Activated naive CD8-positive, alpha-beta T cell (primary cell): ENCODE results near the gene PLCB4.

Experiments used
- H3K27ac Mint-ChIP-seq: one replicate; pipeline ENCODE4 v1.8.0; 2021; ENCODE audit warnings: mixed read lengths
- H3K27me3 Mint-ChIP-seq: one replicate; pipeline ENCODE4 v1.8.0; 2021; ENCODE audit warnings: mixed read lengths
- H3K36me3 Mint-ChIP-seq: one replicate; pipeline ENCODE4 v1.8.0; 2021; ENCODE audit warnings: mixed read lengths
- H3K4me1 Mint-ChIP-seq: one replicate; pipeline ENCODE4 v1.8.0; 2021; ENCODE audit warnings: low read depth, mixed read lengths
- H3K4me3 Mint-ChIP-seq: one replicate; pipeline ENCODE4 v1.8.0; 2021; ENCODE audit warnings: mild to moderate bottlenecking, mixed read lengths
- H3K9me3 Mint-ChIP-seq: one replicate; pipeline ENCODE4 v1.8.0; 2021; ENCODE audit warnings: low read depth, mixed read lengths

PLCB4 gene

DNA sequence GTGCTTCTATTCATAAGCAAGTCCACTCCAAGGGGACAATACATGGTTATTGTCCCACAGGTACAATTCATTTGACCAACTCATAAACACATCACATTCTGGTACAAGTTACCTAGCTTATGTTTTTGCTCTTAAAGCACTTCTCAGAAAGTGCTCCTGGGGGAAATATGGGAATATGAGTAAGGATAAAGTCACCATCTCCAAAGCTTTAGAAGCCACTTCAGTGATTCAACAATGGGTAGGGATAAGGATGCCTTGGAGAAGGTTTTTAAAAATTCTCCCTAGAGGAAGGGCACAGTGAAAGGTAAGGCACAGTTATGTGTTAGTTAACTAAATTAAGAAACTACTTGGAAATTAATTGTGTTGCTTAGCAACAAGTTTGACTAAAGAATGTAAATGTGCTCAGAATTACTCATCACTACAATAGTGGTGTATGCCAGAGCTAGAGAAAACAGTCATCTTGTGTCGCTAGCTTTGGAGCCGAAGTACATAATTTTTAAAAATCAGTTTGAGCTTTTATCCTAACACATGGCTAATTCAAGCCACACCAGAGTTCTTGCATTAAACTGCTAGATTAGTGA is 406.0 kb downstream of the PLCB4 start:
- H3K27me3 Mint-ChIP-seq = no peaks in the 10 kb centered on the region
- no peak overlapping the region for H3K27ac Mint-ChIP-seq
- H3K4me3 Mint-ChIP-seq = no peak overlapping the region
- H3K9me3 Mint-ChIP-seq = no peaks in the 10 kb centered on the region
- H3K36me3 Mint-ChIP-seq = no peaks in the 10 kb centered on the region
- H3K4me1 Mint-ChIP-seq = no peaks in the 10 kb centered on the region

DNA sequence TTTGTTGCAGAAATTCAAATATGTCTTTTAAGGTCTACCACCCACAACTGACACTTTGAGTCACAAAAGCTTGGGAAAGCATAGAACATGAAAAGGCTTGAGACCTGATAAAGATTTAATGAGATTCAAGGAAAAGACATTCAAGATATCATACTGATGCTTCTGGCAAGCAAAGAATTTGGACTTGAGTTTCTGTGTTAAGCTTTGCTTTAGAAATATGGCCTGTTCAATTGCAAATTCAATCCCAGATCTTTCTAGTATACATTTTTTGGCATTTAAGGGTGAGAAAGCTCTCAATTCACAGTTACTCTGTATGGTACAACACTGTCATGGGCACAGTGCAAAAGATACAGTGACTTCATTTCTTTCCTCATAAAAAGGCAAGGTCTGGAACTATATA is 406.6 kb downstream of the PLCB4 start:
- Mint-ChIP-seq H3K36me3 (no peaks in the 10 kb centered on the region), H3K9me3 (no peaks in the 10 kb centered on the region), H3K27me3 (no peaks in the 10 kb centered on the region), H3K27ac (no peak overlapping the region), H3K4me3 (no peak overlapping the region), H3K4me1 (no peaks in the 10 kb centered on the region)

DNA sequence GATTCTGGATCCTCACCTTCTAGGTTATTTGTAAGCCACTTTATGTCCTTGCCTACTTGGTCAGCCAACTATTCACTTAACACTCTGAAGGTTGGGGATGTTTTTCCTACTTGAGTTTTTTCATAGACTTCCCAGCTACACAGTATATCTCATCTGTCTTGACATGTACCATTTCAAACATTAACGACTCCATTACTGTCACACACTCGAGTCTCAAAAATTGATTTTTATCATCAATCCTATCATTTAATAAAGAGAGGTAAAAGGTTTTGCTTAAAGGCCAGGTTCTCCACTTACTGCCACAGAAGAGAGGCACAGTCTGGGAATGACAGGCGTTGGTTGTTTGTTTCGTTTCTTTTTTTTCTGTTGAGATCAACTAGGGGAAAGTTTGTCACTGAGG is 407.3 kb downstream of the PLCB4 start:
- Mint-ChIP-seq H3K9me3 (no peaks in the 10 kb centered on the region), H3K4me3 (no peak overlapping the region), H3K27me3 (no peaks in the 10 kb centered on the region), H3K27ac (no peak overlapping the region), H3K4me1 (no peaks in the 10 kb centered on the region), H3K36me3 (no peaks in the 10 kb centered on the region)

DNA sequence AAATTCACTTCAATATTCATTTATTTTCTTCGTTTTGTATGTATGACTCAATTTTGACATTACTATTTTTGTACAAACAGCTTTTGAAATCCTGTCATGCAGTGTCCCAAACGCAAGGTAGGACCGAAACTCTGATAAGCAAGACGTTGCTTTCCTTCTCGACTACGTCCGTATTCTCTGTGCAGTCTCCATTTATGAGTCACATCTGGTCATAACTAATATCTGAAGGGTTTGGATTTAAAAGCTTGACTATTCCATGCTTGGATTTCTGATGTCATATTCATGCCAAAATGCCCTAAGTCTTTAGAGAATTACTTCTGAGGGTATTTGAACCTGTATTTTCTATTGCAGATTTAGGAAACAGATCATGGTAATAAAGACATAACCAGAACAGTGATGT is 407.8 kb downstream of the PLCB4 start:
- no peak overlapping the region for H3K27ac Mint-ChIP-seq
- H3K4me3 Mint-ChIP-seq = no peak overlapping the region
- no peaks in the 10 kb centered on the region for H3K4me1 Mint-ChIP-seq
- H3K27me3 Mint-ChIP-seq = no peaks in the 10 kb centered on the region
- H3K36me3 Mint-ChIP-seq = no peaks in the 10 kb centered on the region
- no peaks in the 10 kb centered on the region for H3K9me3 Mint-ChIP-seq

DNA sequence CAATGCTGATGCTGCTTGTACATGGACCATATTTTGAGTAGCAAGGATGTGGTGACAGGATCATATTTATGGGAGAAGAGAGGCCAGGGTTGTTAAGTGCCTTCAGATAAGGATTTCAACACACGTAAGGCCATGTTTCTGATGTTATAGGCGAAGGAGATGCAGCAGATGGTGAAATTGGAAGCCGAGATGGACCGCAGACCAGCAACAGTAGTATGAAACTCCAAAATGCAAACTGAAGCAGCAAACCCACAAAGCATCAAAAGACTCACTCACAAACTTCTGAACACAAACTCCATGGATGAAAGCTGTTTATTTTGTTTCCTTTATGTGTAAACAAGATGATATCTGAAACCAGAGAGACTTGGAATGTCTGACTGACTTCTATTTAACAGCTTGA is 409.9 kb downstream of the PLCB4 start:
- Mint-ChIP-seq H3K27ac (no peak overlapping the region), H3K4me3 (no peak overlapping the region), H3K27me3 (no peaks in the 10 kb centered on the region), H3K9me3 (no peaks in the 10 kb centered on the region), H3K4me1 (no peaks in the 10 kb centered on the region), H3K36me3 (no peaks in the 10 kb centered on the region)

DNA sequence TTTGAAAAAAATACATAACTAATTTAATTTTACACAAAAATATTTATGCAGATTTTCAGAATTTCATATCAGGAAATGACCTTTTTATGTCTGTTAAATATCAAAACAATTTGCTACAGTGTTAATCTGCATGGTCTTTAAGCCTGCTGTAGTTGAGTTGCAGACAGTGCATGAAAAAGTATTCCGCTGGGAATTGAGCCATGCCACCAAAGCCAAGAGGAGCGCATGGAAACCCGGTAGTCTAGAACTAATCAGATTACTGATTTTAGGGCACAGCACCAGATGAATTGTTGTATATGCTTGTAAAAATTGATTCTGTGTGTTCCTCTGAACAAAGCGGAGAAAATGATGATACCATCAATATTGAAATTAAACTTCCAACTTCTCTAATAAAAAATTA is 411.2 kb downstream of the PLCB4 start:
- no peaks in the 10 kb centered on the region for H3K4me1 Mint-ChIP-seq
- no peak overlapping the region for H3K4me3 Mint-ChIP-seq
- no peak overlapping the region for H3K27ac Mint-ChIP-seq
- H3K27me3 Mint-ChIP-seq = no peaks in the 10 kb centered on the region
- H3K36me3 Mint-ChIP-seq = no peaks in the 10 kb centered on the region
- H3K9me3 Mint-ChIP-seq = no peaks in the 10 kb centered on the region

- H3K27me3 Mint-ChIP-seq = no peaks in the 10 kb centered on the region
- H3K27ac Mint-ChIP-seq = no peak overlapping the region
- no peak overlapping the region for H3K4me3 Mint-ChIP-seq
- no peaks in the 10 kb centered on the region for H3K36me3 Mint-ChIP-seq
- no peaks in the 10 kb centered on the region for H3K4me1 Mint-ChIP-seq
- peaks cover 5% of the 10 kb centered on the region for H3K9me3 Mint-ChIP-seq
Observed at GRCh38 chr20:9482180-9482579, 413.3 kb downstream of the PLCB4 start.

DNA sequence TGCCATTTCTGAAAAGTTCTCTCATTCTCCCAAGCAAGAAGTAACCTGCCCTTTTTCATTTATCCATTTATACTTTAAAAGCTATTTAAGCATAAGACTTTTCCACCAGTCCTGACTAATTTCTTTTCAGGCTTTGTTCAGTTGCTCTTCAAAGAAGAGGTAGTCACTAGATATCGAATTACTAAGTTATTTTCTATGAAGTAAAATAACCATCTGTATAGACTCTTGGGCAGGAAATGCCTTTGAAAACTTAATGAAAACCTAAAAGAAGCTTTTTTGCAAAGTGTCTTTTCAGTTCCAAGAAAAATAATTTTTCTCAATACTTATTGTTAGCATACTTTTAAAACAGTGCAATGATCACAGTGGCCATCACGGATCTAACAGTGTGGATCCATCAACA is 414.2 kb downstream of the PLCB4 start:
- H3K27me3 Mint-ChIP-seq = no peaks in the 10 kb centered on the region
- H3K4me1 Mint-ChIP-seq = no peaks in the 10 kb centered on the region
- H3K4me3 Mint-ChIP-seq = no peak overlapping the region
- H3K27ac Mint-ChIP-seq = no peak overlapping the region
- no peaks in the 10 kb centered on the region for H3K36me3 Mint-ChIP-seq
- H3K9me3 Mint-ChIP-seq = peaks cover 5% of the 10 kb centered on the region

GRCh38 chr20:9485614-9486340 is 416.9 kb downstream of the PLCB4 start:
- H3K9me3 Mint-ChIP-seq = peaks cover 5% of the 10 kb centered on the region
- no peak overlapping the region for H3K4me3 Mint-ChIP-seq
- H3K27me3 Mint-ChIP-seq = no peaks in the 10 kb centered on the region
- H3K36me3 Mint-ChIP-seq = no peaks in the 10 kb centered on the region
- H3K4me1 Mint-ChIP-seq = no peaks in the 10 kb centered on the region
- H3K27ac Mint-ChIP-seq = no peak overlapping the region

DNA sequence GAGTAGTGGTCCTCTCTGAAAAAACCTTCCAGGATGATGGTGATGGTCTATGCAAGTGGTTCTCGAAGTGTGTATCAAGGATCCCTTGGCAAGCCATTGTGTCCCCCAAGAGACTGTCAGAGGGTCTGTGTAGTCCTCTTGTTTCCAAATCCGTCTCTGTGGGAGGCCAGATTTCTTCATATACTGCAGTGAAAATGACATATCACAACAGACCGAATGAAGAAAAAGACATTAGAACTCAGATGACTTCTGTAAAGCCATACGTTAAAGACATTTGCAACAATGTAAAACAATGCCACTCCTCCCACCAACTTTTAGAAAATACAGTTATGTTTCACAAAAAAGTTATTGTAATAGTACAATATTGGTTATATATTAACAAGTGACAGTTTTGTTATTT is 418.3 kb downstream of the PLCB4 start:
- Mint-ChIP-seq H3K36me3 (no peaks in the 10 kb centered on the region), H3K4me1 (no peaks in the 10 kb centered on the region), H3K27ac (no peak overlapping the region), H3K9me3 (peaks cover 5% of the 10 kb centered on the region), H3K4me3 (no peak overlapping the region), H3K27me3 (no peaks in the 10 kb centered on the region)

GRCh38 chr20:9488063-9488462 is 419.2 kb downstream of the PLCB4 start:
- no peaks in the 10 kb centered on the region for H3K27me3 Mint-ChIP-seq
- no peak overlapping the region for H3K4me3 Mint-ChIP-seq
- H3K9me3 Mint-ChIP-seq = peaks cover 5% of the 10 kb centered on the region
- no peaks in the 10 kb centered on the region for H3K36me3 Mint-ChIP-seq
- H3K4me1 Mint-ChIP-seq = no peaks in the 10 kb centered on the region
- no peak overlapping the region for H3K27ac Mint-ChIP-seq

- Mint-ChIP-seq H3K9me3 (peaks cover 5% of the 10 kb centered on the region), H3K27ac (no peak overlapping the region), H3K4me1 (no peaks in the 10 kb centered on the region), H3K27me3 (no peaks in the 10 kb centered on the region), H3K4me3 (no peak overlapping the region), H3K36me3 (no peaks in the 10 kb centered on the region)
Observed at GRCh38 chr20:9490161-9490560, 421.3 kb downstream of the PLCB4 start.

GRCh38 chr20:9490631-9491030 is 421.7 kb downstream of the PLCB4 start:
- Mint-ChIP-seq H3K36me3 (no peaks in the 10 kb centered on the region), H3K9me3 (peaks cover 5% of the 10 kb centered on the region), H3K4me3 (no peak overlapping the region), H3K4me1 (no peaks in the 10 kb centered on the region), H3K27ac (no peak overlapping the region), H3K27me3 (no peaks in the 10 kb centered on the region)

- Mint-ChIP-seq H3K27me3 (no peaks in the 10 kb centered on the region), H3K27ac (no peak overlapping the region), H3K4me1 (no peaks in the 10 kb centered on the region), H3K4me3 (no peak overlapping the region), H3K9me3 (peaks cover 5% of the 10 kb centered on the region), H3K36me3 (no peaks in the 10 kb centered on the region)
Observed at GRCh38 chr20:9491324-9491723, 422.4 kb downstream of the PLCB4 start.

DNA sequence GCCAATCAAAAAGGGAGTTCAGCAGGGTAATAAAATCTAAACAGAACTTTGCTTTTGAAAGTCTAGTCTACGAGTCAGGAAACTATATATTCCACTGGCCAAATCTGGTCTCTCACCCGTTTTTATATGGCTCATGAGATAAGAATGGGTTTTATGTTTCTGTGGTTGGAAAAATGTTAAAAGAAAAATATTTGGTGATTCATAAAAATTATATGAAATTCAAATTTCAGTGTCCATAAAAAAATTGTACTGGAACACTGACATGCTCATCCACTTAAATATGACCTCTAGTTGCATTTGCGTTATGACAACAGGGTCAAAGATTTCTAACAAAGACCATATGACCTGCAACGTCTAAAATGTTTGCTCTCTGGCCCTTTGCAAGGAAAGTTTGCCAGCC is 423.2 kb downstream of the PLCB4 start:
- no peaks in the 10 kb centered on the region for H3K4me1 Mint-ChIP-seq
- H3K27ac Mint-ChIP-seq = no peak overlapping the region
- H3K27me3 Mint-ChIP-seq = no peaks in the 10 kb centered on the region

GRCh38 chr20:9493803-9494202 is 424.9 kb downstream of the PLCB4 start:
- Mint-ChIP-seq H3K27me3 (no peaks in the 10 kb centered on the region), H3K4me1 (no peaks in the 10 kb centered on the region), H3K27ac (no peak overlapping the region), H3K9me3 (peaks cover 5% of the 10 kb centered on the region), H3K4me3 (no peak overlapping the region), H3K36me3 (no peaks in the 10 kb centered on the region)

More for the DNA sequence above, 423.2 kb downstream of the PLCB4 start:
- peaks cover under 1% of the 10 kb centered on the region for H3K9me3 Mint-ChIP-seq
- no peaks in the 10 kb centered on the region for H3K36me3 Mint-ChIP-seq
- no peak overlapping the region for H3K4me3 Mint-ChIP-seq
